ENCODE measurements around the gene INTS6.

Gene INTS6

DNA sequence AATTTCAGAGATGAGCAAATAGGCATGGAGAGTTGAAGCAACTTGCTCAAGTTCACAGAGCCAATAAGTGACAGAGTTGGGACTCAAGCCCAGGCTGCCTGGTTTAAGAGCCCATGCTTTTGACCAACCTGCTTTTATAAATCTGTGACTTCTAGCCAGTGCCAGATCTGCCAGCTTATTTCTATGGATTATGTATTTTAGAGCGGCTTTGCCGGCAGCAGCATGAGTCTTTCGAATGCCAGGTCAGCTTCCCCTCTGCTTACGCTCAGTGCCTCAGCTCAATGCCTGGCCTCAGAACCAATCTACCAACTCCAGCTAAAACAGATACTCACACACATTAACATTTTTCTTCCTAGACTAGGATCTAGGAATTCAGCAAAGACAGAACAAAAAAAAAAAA is 111.0 kb downstream of the INTS6 start:
- no peak for DNase-seq

DNA sequence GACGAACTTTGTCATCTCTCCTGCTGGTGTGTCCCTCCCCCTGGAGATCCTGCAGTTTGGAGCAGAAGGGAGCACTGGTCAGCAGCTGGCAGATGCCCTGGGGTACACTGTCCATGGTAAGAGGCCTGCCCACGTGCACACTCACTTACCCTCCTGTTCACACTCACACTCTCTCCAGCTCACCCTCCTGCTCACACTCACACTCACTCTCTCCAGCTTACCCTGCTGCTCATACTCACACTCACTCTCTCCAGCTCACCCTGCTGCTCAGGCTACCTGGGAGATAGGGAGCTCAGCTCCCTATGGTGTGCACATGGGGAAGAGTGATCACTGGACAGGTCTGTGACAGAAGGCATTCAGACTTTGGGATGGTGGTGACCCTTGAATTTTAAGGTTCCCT is 111.6 kb downstream of the INTS6 start:
- DNase-seq = no peak

DNA sequence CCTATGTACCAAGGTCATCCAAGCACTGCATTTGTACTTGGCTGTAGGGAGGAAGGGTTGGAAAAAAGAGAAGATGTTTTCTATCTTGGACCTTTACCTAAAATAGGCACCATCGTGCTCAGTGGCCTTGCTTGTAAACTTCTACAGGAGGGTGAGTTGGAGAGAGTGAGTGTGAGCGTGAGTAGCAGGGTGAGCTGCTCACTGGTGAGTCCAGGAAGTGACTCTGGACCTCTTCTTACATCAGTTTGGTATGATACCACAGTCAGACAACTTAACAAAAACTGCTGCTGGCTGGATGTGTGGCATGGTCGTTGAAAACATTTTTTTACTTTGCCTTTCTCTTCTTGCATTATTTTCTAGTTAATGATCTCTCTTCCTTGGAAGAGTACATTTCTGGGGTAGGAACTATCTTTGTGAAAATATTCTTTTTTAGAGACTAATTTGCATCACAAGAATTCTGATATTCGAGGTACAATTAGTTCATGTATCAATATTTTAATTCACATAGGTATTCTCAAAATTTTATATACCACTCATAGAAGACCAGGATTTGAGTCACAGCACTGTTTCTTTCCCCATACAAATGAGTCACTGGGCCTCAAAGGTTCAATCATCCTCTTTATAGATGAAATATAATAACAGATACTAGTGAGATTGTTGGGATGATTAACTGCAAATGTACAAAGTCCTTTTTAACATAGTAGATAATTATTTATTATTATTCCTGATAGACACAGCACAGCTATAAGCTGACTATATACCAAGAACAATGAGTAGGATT is 112.7 kb downstream of the INTS6 start:
- no peak for DNase-seq

DNA sequence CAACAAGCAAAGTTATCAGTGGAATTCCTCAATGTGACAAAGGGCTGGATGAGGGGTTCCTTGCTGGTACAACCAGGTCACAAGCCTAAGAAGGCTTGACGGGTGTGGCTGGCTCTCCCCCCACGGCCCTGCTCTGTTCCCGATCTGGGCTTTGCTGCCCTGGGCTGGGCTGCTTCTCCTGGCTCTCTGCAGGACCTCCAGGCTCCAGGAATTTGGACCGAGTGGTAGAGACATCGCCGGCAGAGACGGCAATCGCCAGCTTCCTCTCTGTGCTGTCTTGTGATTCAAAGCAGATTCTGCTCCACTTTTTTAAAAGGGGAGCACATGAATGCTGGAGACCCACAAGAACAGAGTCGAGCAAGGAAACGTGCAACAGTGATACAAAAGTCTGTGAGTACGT is 113.5 kb downstream of the INTS6 start, which contains the start of gene SERPINE3:
Gene SERPINE3 (plus strand): TSS at position 338 of the 400 bp plus-strand sequence. CDS start 1,401 bp downstream, outside the sequence.
- DNase-seq = no peak

DNA sequence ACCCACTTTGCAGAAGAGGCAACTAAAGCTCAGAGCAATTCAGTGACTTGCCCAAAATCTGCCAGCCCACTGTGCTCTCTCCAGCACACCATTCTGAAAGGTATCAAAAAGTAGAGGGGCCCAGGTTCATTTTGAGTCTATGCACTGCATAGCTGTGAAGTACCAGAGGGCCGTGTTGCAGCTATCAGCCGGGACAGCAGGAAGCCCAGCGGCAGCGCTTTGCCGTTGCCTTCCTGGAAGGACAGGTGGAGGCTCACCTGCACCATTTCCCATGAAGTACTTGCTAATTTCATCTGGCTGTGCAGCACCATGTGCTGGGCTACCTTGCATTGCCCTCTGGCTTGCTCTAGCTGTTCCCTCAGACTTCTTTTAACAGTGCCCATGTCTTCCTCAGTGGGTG is 116.1 kb downstream of the INTS6 start:
- DNase-seq = no peak

DNA sequence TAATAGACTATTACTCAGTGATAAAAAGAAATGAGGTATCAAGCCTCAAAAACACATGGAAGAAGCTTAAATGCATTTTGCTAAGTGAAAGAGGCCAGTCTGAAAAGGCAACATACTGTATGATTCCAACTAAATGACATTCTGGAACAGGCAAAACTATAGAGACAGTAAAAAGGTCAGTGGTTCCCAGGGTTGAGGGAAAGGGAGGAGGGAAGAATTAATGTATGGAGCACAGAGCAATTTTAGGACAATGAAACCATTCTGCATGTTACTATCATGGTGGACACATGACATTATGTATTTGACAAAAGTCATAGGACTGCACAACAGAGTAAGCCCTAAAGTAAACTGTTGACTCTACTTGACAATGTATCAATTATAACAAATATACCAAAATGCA is 119.0 kb downstream of the INTS6 start:
- no peak for DNase-seq

DNA sequence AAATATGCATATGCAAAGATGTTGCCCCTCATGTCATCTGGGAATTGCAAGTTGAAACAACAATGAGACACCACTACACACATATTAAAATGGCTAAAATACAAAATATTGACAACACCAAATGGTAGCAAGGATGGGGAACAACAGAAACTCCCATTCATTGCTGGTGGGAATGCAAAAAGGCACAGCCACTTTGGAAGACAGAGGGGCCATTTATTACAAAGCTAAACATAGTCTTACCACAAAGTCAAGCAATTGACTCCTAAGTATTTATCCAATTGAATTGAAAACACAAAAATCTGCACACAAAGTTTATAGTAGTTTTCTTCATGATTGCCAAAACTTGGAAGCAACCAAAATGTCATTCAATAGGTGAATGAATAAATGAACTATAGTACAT is 119.4 kb downstream of the INTS6 start:
- no peak for DNase-seq

DNA sequence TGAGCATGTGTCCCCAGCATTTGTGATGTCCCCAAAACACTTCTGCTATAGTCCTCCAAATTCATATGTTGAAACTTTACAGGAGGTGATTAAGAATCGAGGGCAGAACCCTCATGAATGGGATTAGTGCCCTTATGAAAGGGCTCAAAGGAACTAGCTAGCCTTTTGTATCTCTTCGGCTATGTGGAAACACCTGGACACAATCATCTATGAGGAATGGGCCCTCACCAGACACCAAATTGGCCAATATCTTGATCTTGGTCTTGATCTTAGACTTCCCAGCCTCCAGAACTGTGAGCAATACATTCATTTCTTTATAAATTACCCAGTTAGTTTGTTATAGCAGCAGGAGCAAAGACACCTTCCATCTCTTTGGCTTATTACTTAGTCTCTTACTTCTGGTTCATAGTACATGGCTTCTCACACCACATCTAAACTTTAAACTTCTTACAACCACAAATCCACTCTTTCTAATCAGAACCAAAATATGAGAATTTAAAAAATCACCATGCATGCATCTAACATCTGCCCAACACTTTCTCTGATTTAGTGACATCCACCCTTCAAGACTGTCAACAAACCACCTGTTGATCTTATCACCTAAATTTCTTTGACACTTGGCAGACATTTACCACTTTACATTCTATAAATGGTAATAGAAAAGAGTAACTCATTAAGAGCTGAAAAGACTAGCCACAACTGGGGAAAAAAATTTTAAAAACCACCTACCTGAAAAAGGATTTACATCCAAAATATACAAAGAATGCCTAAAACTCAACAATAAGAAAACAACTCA is 120.1 kb downstream of the INTS6 start:
- no peak for DNase-seq

DNA sequence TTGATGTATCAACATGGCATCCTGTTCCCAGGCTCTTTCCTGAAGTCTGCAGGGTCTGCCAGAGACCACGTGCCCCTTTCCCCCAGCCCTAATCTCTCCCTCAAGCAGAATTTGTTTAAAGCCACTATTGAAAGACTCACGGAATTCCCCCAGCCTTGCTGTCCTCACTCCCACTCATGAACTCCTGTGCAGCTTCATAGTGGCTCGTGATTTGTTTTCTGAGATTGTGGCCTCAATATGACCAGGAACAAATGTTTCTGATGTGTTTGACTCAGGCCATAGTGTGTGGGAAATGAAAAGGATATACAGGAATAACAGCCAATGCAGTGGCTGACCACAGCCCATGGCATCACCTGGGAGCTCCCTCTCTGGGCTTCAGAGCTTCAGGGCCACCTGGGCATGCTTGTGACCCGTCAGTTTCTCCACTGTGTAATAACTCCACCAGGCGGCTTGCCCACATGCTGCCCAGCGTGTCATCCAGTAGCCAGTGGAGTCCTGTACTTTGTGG is 121.4 kb downstream of the INTS6 start:
- DNase-seq = peak; percentile 6

DNA sequence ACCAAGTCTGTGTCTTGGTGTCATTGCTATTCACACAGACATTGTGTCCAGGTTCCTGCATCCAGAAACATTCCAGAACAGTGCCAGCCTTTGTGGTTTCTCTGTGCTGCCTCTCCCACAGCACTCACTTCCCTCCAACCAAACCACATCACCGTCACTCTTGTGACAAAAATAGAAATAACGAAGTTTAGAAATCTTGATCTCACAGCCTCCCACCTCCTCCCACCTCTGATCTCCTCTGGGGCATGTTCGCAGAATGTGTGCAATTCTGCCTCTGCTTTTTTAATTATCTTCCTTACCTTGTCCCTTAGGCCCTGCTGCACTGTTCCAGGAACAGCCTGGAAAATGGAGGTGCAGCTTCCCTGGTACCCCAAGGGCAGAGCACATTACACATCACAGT is 122.0 kb downstream of the INTS6 start:
- no peak for DNase-seq

DNA sequence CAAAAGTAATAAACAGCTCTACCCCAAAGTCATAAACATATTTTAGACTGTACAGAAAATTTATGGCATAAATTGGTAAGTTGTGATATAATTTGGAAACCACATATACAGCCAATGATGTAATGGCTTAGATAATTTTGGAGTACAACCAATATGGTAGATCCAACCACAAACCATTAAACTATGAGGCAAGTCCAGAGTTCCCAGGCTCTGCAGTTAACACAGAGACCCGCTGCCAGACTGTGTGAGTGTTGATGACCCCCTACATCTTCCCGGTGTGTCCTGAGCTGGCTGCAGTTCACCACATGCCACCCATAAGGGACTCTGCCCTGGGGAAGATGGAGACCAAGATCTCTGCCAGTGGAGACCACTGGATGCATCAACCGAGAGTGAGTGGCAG is 123.2 kb downstream of the INTS6 start:
- DNase-seq = no peak

DNA sequence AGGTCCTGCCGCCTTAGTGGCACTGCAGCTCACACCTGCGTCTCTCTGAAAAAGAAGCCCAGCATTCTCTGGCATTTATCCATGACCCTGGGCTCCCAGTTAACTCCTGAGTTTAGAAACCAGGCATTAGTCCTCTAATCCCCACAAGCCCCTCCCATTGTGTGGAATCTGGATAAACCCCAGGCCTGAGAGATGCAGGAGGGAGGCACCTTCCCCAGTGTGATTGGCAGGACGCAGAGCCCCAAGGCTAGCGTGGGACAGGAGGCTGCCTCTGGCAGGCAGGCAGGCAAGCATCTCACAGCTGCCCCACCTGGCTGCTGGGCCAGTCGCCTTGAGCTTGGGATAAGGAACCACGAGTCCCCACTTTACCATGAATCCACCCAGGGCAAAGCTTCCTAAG is 124.3 kb downstream of the INTS6 start:
- no peak for DNase-seq

DNA sequence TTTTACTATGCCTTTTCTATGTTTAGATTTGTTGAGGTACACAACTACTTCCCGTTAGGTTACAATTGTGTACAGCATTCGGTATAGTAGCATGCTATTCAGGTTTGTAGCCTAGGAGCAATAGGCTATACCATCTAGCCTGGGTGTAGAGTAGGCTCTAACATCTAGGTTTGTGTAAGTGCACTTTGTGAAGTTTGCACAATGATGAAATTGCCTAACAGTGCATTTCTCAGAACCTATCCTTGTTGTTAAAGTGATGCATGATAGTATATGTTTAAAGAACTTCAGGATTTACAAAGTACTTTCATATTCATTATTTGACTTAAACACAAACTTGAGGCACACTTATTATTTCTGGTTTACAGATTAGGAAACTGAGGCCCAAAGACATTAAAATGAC is 124.9 kb downstream of the INTS6 start:
- no peak for DNase-seq

DNA sequence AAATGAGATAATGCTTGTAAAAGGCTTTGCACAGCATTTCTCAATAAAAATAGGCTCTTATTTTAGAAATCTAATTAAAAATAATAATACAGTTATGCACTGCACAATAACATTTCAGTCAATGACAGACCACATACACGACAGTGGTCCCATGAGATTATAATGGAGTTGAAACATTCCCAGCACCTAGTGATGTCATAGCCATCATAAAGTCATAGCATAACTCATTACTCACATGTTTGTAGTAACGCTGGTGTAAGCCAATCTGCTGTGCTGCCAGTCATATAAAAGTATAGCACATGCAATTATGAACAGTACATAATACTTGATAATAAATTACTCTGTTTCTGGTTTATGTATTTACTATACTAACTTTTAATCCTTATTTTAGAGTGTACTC is 126.1 kb downstream of the INTS6 start:
- DNase-seq = no peak

DNA sequence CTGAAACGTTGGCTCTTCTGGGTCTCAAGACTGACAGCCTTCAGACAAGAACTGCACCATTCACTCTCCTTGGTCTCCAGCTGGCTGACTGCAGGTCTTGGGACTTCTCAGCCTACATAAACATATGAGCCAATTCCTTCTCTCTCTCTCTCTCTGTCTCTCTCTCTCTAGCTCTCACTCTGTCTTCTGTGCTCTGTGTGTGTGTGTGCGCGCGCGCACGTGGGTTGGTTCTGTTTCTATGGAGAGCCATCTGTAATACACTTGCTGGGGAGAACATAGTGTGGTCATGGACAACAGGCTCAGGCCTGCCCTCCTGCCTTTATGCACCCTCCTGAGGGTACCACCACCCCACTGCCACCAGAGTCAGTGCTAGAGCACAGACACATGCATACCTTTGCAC is 127.0 kb downstream of the INTS6 start:
- no peak for DNase-seq

DNA sequence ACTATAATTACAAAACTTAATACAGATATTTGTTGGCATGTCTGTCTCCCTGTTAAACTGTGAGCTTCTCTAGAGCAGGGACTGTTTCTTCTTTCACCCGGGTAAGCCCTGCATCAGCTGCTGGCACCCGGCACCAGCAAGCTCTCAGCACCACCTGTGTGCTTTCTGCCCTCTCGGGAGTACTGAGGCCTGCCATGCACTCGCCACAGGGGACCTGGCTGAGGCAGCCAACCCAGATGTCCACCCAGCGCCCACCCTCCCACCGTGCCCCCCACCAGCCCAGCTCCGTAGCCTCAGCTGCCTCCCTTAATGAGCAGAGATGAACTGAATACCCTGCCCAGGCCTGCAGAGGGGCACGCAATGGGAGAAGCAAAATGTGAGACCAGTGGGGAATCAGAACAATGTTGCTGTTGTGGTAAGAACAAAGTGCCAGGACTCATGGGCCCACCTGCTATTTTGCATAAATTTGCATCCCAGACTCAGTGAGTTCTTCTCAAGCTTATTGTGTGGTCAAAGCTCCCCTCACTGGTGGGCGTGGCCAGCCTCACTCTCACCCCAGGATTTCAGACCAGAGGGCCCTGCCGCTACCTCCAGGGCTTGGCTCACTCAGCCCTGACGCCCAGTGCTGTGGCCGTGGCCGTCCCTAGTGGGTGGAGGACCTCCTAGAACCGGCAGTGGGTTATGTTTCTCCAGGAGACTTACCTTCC is 128.0 kb downstream of the INTS6 start:
- DNase-seq = no peak

DNA sequence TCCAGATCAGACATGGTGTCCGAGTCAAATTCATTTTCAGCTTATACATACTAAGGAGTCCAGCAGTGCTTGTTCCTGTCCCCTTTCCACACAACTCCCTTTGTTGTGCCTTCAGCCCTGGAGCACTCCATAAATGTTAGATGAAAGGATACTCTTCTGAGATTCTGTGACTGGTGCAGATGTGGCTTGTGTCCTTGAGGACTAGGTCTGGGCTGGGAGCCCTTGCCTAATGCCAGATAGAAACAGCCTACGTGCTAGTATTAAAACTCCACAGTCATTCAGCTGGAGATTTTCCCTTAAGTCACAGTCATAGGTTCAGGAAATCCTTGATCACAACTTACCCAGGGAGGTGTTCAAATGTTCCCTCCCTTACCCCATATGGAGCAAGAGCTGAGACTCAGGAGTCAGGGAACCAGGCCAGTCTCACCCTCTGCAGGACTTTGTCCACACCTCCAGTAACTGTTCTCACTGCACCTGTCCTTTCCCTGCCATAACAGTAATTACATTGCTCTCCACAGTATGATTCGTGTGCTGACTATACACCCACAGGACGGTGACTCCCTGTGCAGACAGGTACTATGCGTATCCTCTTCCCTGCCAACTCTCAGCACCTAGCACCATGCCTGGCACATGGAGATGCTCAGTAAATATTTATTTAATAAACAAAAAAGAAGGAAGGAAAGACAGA is 128.9 kb downstream of the INTS6 start:
- DNase-seq = no peak

DNA sequence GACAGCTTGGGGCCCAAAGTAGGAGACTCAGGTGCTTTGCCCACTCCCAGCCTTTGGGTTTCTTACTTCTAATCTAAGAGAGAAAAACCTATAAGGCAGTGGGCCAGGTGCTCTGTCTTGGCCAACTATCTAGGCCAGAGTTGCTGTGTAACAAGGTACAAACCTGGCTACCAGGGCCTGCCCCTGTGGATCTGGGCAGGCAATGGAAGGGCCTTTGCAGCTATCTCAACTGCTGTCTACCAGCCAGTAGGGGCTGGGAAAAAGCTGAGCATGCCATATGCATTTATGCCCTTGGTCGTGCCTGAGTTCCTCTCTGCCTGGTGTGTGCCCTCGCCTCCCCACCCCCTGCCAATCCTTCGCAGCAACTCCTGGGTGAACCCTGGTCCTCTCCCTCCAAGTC is 130.0 kb downstream of the INTS6 start:
- DNase-seq = no peak

DNA sequence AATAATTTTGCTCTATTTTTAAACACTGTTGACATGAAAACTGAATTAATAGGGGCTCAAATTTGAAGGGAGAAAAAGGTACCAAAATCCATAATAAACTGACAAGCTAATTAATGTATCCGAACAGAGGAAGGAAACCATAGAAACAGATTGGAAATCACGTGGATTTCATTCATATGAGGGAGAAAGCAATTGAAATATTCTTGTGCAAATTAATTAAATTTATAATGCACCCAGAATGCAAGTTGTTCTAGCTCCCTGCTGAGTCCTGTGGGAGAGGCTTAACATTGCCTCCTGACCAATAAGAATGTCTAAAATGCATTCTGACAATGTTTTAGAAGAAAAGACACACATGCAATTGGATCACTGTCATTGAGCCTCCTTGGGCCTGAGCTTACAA is 131.0 kb downstream of the INTS6 start:
- DNase-seq = no peak

DNA sequence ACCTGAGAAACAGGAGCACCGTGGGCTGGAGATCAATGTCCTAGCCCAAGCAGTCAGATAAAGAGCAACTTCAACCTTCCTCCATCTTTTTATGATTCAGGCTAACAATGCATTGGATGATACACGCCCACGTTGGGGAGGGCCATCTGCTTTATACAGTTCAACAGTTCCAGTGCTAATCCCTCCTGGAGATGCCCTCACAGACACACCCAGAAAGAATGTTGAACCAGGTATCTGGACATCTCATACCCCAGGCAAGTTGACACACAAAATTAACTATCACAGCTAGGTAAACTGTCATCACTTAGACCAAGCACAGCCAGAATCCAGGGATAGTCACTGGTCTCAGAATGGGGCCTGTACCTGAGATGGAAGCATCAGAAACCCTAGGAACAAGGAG is 134.0 kb downstream of the INTS6 start:
- DNase-seq = no peak

DNA sequence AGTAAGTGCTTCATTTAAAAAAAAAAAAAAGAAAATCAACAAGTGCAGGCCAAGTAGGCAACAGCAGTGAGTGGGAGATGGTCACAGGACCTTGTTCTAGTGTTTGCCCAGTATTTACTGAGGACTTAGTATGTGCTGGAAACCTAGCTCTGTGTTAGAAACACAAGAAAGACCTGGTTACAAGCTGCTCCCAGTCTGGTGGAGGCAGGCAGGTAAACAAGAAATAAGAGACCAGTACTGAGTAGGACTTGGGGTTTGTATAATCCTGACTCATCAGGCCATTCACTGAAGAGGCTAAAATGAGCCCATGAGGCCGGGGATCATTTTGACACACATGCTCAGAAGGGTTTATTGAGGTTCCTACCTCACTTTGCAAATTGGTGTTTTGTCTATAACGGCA is 134.8 kb downstream of the INTS6 start:
- no peak for DNase-seq

DNA sequence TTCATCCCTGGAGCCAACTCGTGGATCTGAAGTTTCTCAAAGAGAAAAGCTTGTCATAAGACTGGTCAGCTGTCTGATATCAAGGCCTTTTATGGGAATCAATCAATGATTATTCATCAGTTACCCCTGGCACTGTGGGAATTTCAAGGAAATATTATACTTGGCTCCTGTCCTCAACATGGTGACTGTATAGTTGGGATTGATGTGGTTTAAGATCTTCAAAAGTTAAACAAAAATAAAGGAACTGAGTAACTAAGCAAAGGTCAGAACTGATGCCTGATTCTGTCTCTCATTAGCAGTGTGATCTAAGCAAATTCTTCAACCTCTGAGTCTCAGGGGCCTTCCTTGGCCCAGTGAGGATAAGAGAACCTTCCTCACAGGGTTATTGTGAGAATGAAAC is 135.6 kb downstream of the INTS6 start:
- no peak for DNase-seq

DNA sequence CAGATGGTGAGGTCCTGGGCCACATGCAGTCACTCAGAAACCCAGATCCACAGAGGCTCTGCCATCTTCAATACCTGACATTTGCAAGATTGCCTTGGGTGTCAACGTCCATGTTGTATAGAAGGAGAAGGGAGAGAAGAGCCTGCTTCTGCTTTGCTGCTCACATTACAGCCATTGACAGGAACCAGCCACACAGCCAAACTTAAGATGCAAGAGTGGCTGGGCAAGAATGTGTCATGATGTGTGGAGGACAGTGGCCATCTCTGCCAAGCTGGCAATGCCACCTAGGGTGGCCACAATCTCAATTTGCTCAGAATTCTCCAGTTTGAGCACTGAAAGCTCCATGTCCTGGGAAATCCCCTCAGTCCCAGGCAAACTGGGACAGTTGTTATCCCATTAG is 139.2 kb downstream of the INTS6 start:
- DNase-seq = no peak
